K562 (cell line): ENCODE results near the gene PKP1. TPM values are rescaled to one million over a fixed set of nuclear protein-coding genes. Genes with fewer than 3 reads are reported as not detected.

Experiments
- ATAC-seq: fragments of 200-7000 bp; cut with Tn5 transposase; 3 replicates; pipeline ENCODE4 v1.9.1; 2020; ENCODE audit warnings: moderate library complexity
- BruUV-seq: library from RNA; stranded (reverse); fragments of 400-500 nt; replicated peaks from 2 replicates; lab custom pipeline; 2021; lab: Mats Ljungman, UMichigan
- CTCF ChIA-PET: fragments of 300-600 bp; formaldehyde crosslinking; extraction: SDS; loops from one replicate; lab custom pipeline; 2021; ENCODE audit warnings: low intra/inter-chr PET ratio; lab: Yijun Ruan, JAX
- POLR2A ChIA-PET: fragments of 300-600, 350-650 bp; sonication (Branson Sonifier 250); formaldehyde crosslinking; extraction: SDS; loops from one replicate; lab custom pipeline; 2021; ENCODE audit warnings: antibody characterized with exemption, inconsistent platforms; lab: Yijun Ruan, JAX
- DNase-seq, 4 experiments: peaks; one replicate each; pipeline versions ENCODE4 v3.0.0 to v3.0.0-alpha.2; 2011 to 2018; ENCODE audit warnings: low spot score in 3 of 4, mixed read lengths in 3 of 4; ENCODE audit errors: extremely low read depth in 1 of 4
- FAIRE-seq: peaks from 2 replicates; lab custom pipeline; 2011; peaks lifted over from hg19 to GRCh38; lab: Jason Lieb, UNC
- H2AFZ ChIP-seq: 2 replicates; pipeline ENCODE4 v1.6.0; 2011; ENCODE audit warnings: low read depth, low read length, control low read depth, inconsistent platforms
- H3K27ac ChIP-seq: fragments of 200-600 bp; 3 replicates; pipeline ENCODE4 v1.8.0; 2011; ENCODE audit warnings: low read depth, mild to moderate bottlenecking, control low read depth, inconsistent platforms, low read length, moderate library complexity, mixed read lengths; ENCODE audit errors: extremely low read depth
- H3K27me3 ChIP-seq, 2 experiments: fragments of 300-600 bp in 1 of 2; 2 replicates in 1 of 2; 3 replicates in 1 of 2; pipeline versions ENCODE4 v1.6.0 to v1.8.0; 2011; ENCODE audit warnings: inconsistent platforms in 2 of 2, low read length in 2 of 2, mild to moderate bottlenecking in 1 of 2, mixed read lengths in 1 of 2, moderate library complexity in 1 of 2; ENCODE audit not compliant: control insufficient read depth in 2 of 2, insufficient read depth in 2 of 2
- H3K36me3 ChIP-seq: fragments of 300-600 bp; 3 replicates; pipeline ENCODE4 v1.8.0; 2011; ENCODE audit warnings: mild to moderate bottlenecking, low read length, inconsistent platforms; ENCODE audit not compliant: control insufficient read depth, insufficient read depth
- H3K4me1 ChIP-seq, 2 experiments: fragments of 200-600 bp in 1 of 2; replicated peaks in 1 of 2; 2 replicates in 1 of 2; 3 replicates in 1 of 2; pipeline versions ENCODE4 v1.5.1 to v1.8.0; 2011; ENCODE audit warnings: inconsistent platforms in 2 of 2, low read length in 2 of 2, mild to moderate bottlenecking in 1 of 2, mixed read lengths in 1 of 2, moderate library complexity in 1 of 2; ENCODE audit not compliant: control insufficient read depth in 2 of 2, insufficient read depth in 2 of 2
- H3K4me2 ChIP-seq: 2 replicates; pipeline ENCODE4 v1.6.1; 2011; ENCODE audit warnings: low read length, control low read depth, inconsistent platforms, mixed read lengths; ENCODE audit not compliant: insufficient read depth
- H3K4me3 ChIP-seq: fragments of 200-600 bp; sonication (generic), shearing (Covaris generic); 2 replicates; pipeline ENCODE4 v1.5.1; 2016; ENCODE audit warnings: control low read depth, inconsistent platforms
- H3K79me2 ChIP-seq: fragments of 200-600 bp; 3 replicates; pipeline ENCODE4 v1.8.0; 2011; ENCODE audit warnings: low read length, inconsistent platforms; ENCODE audit not compliant: control insufficient read depth, insufficient read depth
- H3K9ac ChIP-seq, 2 experiments: 2 replicates each; pipeline versions ENCODE4 v1.6.0 to v1.6.1; 2011; ENCODE audit warnings: low read depth in 2 of 2, low read length in 2 of 2, control low read depth in 1 of 2, inconsistent platforms in 1 of 2, mild to moderate bottlenecking in 1 of 2, mixed read lengths in 1 of 2; ENCODE audit not compliant: insufficient read depth in 1 of 2
- H3K9me1 ChIP-seq: one replicate; pipeline ENCODE4 v1.6.0; 2011; ENCODE audit warnings: inconsistent platforms, mild to moderate bottlenecking, low read length, moderate library complexity; ENCODE audit not compliant: control insufficient read depth, insufficient read depth
- H3K9me3 ChIP-seq: replicated peaks from 2 replicates; pipeline ENCODE4 v1.5.1; 2011; ENCODE audit warnings: low read depth, low read length, inconsistent platforms; ENCODE audit not compliant: control insufficient read depth, insufficient read depth
- H4K20me1 ChIP-seq: replicated peaks from 2 replicates; pipeline ENCODE4 v1.6.1; 2011; ENCODE audit warnings: low read length, inconsistent platforms, mixed read lengths; ENCODE audit not compliant: control insufficient read depth, insufficient read depth
- BRCA1 ChIP-seq, 2 experiments: fragments of 450-650 bp in 1 of 2; sonication (generic) in 1 of 2; formaldehyde crosslinking in 1 of 2; IDR thresholded peaks; 2 replicates each; pipeline versions ENCODE4 v1.5.0 to v1.6.1; 2017 to 2020; ENCODE audit warnings: mild to moderate bottlenecking in 1 of 2, missing genetic modification reagents in 1 of 2
- CSDE1 ChIP-seq, 2 experiments: fragments of 450-650 bp; IDR thresholded peaks; 2 replicates each; pipeline ENCODE4 v1.6.1; 2016; ENCODE audit warnings: mild to moderate bottlenecking in 1 of 2
- SNRNP70 ChIP-seq: fragments of 200-400 bp; formaldehyde crosslinking; optimal IDR thresholded peaks from 2 replicates; pipeline ENCODE3; 2017; ENCODE audit warnings: low read depth, low read length
- TEAD2 ChIP-seq: fragments of 450-650 bp; IDR thresholded peaks from 2 replicates; pipeline ENCODE4 v1.6.1; 2016; ENCODE audit warnings: missing genetic modification characterization, control low read depth, missing compliant biosample characterization
- ZNF316 ChIP-seq: fragments of 450-650 bp; IDR thresholded peaks from 2 replicates; pipeline ENCODE4 v1.6.1; 2016
- WGBS: fragments of 100-300 bp; shearing (Covaris generic); methylation state at CpG from one replicate; pipeline ENCODE4 v1.1.6; 2016; ENCODE audit warnings: low coverage, mixed read lengths; ENCODE audit not compliant: insufficient coverage; ENCODE audit errors: missing lambda C conversion rate; 5-methylcytosine and 5-hydroxymethylcytosine counted together
- in situ Hi-C: fragments of 300-500 bp; cut with MboI; formaldehyde crosslinking; loops from 4 replicates; pipeline ENCODE4 v1.15.0; 2018; ENCODE audit warnings: inconsistent platforms, mixed read lengths
- intact Hi-C: fragments of 100-400 bp; cut with micrococcal nuclease; formaldehyde crosslinking; loops from 2 replicates; pipeline ENCODE4 v1.14.2; 2022
- polyA plus RNA-seq, 8 experiments: library from polyadenylated mRNA; depleted of rRNA in 4 of 8; stranded (reverse) in 5 of 8; unstranded in 3 of 8; fragments of >200 nt; fragmentation: Nextera tagmentation in 2 of 8; fragmentation: Illumina TruSeq in 1 of 8; extraction: Ambion mirVana in 2 of 8; extraction: Trizol in 1 of 8; gene quantifications; 2 replicates each; pipeline versions ENCODE4 v1.2.1 to v1.2.3, GENCODE V29; 2011 to 2014; ENCODE audit warnings: inconsistent platforms in 1 of 8, missing spikeins in 1 of 8
- total RNA-seq, 7 experiments: library from RNA; depleted of rRNA in 6 of 7; stranded (reverse); fragments of >200 nt in 6 of 7; fragmentation: Illumina TruSeq in 2 of 7; extraction: Trizol in 2 of 7; gene quantifications; 2 replicates each; pipeline versions ENCODE4 v1.2.1 to v1.2.3, GENCODE V29; 2011 to 2021; ENCODE audit warnings: low replicate concordance in 1 of 7
- TF ChIP-seq, protein P1 (sequence below), 2 experiments: IDR thresholded peaks; 2 replicates each; pipeline ENCODE4 v1.6.1; 2012; ENCODE audit warnings: improper control_type of control experiment in 2 of 2, low read depth in 2 of 2, low read length in 2 of 2, borderline replicate concordance in 1 of 2

The PKP1 gene
- total and polyA plus RNA-seq, 9 of the 15 experiments (the other 6 are each of a cell fraction or from before 2014, with no cell fraction given): not detected

DNA sequence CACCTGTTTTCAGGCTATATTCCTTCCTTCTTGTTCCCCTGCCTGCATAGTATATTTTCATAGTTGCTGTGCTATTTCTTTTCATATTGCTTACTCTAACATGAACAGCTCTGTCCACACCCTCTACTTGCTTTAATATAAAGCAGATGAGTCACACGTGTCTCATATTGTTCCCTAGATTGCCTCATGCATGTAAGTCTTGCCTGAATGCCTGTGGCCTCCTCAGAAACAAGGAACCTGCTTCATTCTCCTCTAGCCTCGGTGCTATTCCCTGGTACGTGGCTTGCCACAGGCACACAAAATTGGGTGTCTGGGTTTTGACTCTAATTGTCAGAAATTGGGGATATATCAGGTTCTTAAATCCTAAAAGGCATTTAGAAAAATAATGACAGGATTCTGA, 16.5 kb upstream of the PKP1 start:
- H3K4me2 ChIP-seq: no peak overlapping the region
- H3K9me3 ChIP-seq: no peaks in the 10 kb centered on the region
- no peak for DNase-seq
- ATAC-seq: no peak
- 0% methylated on average over 3 of the region's 3 CpGs for WGBS
- FAIRE-seq: no peak
- intact Hi-C loops: no loop called here
- no peaks in the 10 kb centered on the region for H3K36me3 ChIP-seq
- no peak overlapping the region for H2AFZ ChIP-seq
- no peak overlapping the region for H3K27ac ChIP-seq
- TF ChIP-seq BRCA1 (IDR thresholded peaks at IDR 0.05): no peak
- TF ChIP-seq BRCA1 (CRISPR knock-in tag; IDR thresholded peaks at IDR 0.05): no peak
- TF ChIP-seq, protein P1, sequence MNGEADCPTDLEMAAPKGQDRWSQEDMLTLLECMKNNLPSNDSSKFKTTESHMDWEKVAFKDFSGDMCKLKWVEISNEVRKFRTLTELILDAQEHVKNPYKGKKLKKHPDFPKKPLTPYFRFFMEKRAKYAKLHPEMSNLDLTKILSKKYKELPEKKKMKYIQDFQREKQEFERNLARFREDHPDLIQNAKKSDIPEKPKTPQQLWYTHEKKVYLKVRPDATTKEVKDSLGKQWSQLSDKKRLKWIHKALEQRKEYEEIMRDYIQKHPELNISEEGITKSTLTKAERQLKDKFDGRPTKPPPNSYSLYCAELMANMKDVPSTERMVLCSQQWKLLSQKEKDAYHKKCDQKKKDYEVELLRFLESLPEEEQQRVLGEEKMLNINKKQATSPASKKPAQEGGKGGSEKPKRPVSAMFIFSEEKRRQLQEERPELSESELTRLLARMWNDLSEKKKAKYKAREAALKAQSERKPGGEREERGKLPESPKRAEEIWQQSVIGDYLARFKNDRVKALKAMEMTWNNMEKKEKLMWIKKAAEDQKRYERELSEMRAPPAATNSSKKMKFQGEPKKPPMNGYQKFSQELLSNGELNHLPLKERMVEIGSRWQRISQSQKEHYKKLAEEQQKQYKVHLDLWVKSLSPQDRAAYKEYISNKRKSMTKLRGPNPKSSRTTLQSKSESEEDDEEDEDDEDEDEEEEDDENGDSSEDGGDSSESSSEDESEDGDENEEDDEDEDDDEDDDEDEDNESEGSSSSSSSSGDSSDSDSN (IDR thresholded peaks at IDR 0.05; ENCODE audit: borderline replicate concordance in 1 of 2, low read depth in 2 of 2, low read length in 2 of 2): no peak
- no peak for TF ChIP-seq CSDE1 (IDR thresholded peaks at IDR 0.05)
- TF ChIP-seq ZNF316: no peak
- TF ChIP-seq TEAD2 (tag): no peak
- TF ChIP-seq SNRNP70: no peak
- TF ChIP-seq, all 486 proteins: peak for 0
- H3K4me1 ChIP-seq: no peaks in the 10 kb centered on the region
- peaks cover 14 to 50% of the 10 kb centered on the region in 2 experiments; a peak in 4 of 5 replicates for H3K27me3 ChIP-seq
- H4K20me1 ChIP-seq: peaks cover 8% of the 10 kb centered on the region; the same call in 1 of the 2 replicates
- H3K9me1 ChIP-seq: no peaks in the 10 kb centered on the region
- BruUV-seq: no TSS peak
- H3K79me2 ChIP-seq: no peaks in the 10 kb centered on the region
- H3K9ac ChIP-seq: no peak overlapping the region
- in situ Hi-C loops: no loop called here
- H3K4me3 ChIP-seq: no peak overlapping the region
- ChIA-PET POLR2A (interaction anchor here (0.7 kb wide), 1 partner anchor 146 kb away, joined by 3 read pairs; no protein-coding TSS in a partner anchor), CTCF (no interaction called here)
